SK-N-MC (cell line): ENCODE data around the gene HEPHL1.

Source experiments
- EZH2 ChIP-seq: fragments of 200-600 bp; sonication (generic); IDR thresholded peaks from one replicate; pipeline ENCODE4 v1.6.1; 2017; ENCODE audit warnings: antibody characterized with exemption
- FOXP2 ChIP-seq: optimal IDR thresholded peaks from 2 replicates; pipeline ENCODE3; 2011; ENCODE audit warnings: mild to moderate bottlenecking, moderate library complexity; ENCODE audit not compliant: insufficient read depth; ENCODE audit errors: extremely low read length, control extremely low read depth
- POLR2AphosphoS5 ChIP-seq: IDR thresholded peaks from 2 replicates; pipeline ENCODE4 v1.6.1; 2012; ENCODE audit warnings: mild to moderate bottlenecking, low read depth, low read length, borderline replicate concordance

GRCh38 chr11:93984936-93985335, 36.2 kb upstream of the HEPHL1 start:
- no peak for TF ChIP-seq POLR2AphosphoS5
- TF ChIP-seq EZH2: no peak
- TF ChIP-seq FOXP2: no peak
